Thoracic aorta (tissue), 2 donors: Measurements from ENCODE around the gene SUCLG1. TPM values are rescaled to one million over a fixed set of nuclear protein-coding genes. Genes with fewer than 3 reads are reported as not detected.

Experiments
- ATAC-seq: fragments of 150-250 bp; one replicate; pipeline ENCODE4 v1.8.0; 2017; ENCODE audit warnings: low read depth; ENCODE audit not compliant: insufficient number of reproducible peaks, low FRiP score
- DNase-seq: peaks from one replicate; pipeline ENCODE4 v3.0.0-alpha.2; 2020; ENCODE audit warnings: low spot score
- H3K27ac ChIP-seq, 2 donors: fragments of 200-600 bp; sonication (generic); 1 replicate in 1 of 2; 2 replicates in 1 of 2; pipeline ENCODE4 v1.5.1; 2016; ENCODE audit warnings: mild to moderate bottlenecking in 2 of 2, moderate library complexity in 2 of 2
- H3K27me3 ChIP-seq: fragments of 200-600 bp; sonication (generic); replicated peaks from 2 replicates; pipeline ENCODE4 v1.6.0; 2016; ENCODE audit warnings: mild to moderate bottlenecking; ENCODE audit not compliant: insufficient read depth
- H3K36me3 ChIP-seq: fragments of 200-600 bp; sonication (generic); one replicate; pipeline ENCODE4 v1.5.1; 2016
- H3K4me1 ChIP-seq, 2 donors: fragments of 200-600 bp; sonication (generic); 1 replicate in 1 of 2; 2 replicates in 1 of 2; pipeline versions ENCODE4 v1.5.1 to v1.6.0; 2016; ENCODE audit warnings: low read depth in 2 of 2, mild to moderate bottlenecking in 1 of 2; ENCODE audit not compliant: control insufficient read depth in 1 of 2
- H3K4me3 ChIP-seq: fragments of 200-600 bp; sonication (generic); 2 replicates; pipeline ENCODE4 v1.5.1; 2016; ENCODE audit warnings: mild to moderate bottlenecking
- H3K9me3 ChIP-seq: fragments of 200-600 bp; sonication (generic); 2 replicates; pipeline ENCODE4 v1.5.1; 2016
- CTCF ChIP-seq: fragments of 200-600 bp; sonication (generic); IDR thresholded peaks from one replicate; pipeline ENCODE4 v1.5.1; 2019; ENCODE audit warnings: antibody characterized with exemption
- total RNA-seq, 2 donors: library from RNA; depleted of rRNA; stranded (reverse); fragments of >200 nt; gene quantifications; one replicate each; pipeline versions ENCODE4 v1.1.0 to v1.2.3, GENCODE V29; 2016

The SUCLG1 gene
- total RNA-seq, 2 donors from 2014 or later, result 34.3 to 50.6 TPM

GRCh38 chr2:84373866-84374265 lies 85.2 kb downstream of the SUCLG1 start:
- no peak for TF ChIP-seq CTCF
- Histone ChIP-seq H3K4me3 (no peak overlapping the region), H3K27ac (no peak overlapping the region), H3K36me3 (no peaks in the 10 kb centered on the region), H3K9me3 (no peaks in the 10 kb centered on the region), H3K27me3 (no peaks in the 10 kb centered on the region), H3K4me1 (no peaks in the 10 kb centered on the region)
- ATAC-seq (no peak), DNase-seq (no peak)

Other genes starting within 250 kb of the SUCLG1 start
- gene DNAH6, start 57.2 kb upstream of the SUCLG1 start, total RNA-seq, result under 1 TPM in 1 of 2 donors, not detected in 1; 0.85 TPM